IMR-90 (cell line): ENCODE results near the gene KDM4B. TPM values are rescaled to one million over a fixed set of nuclear protein-coding genes. Genes with fewer than 3 reads are reported as not detected.

Experiments used
- ATAC-seq: fragments of 200-7000 bp; cut with Tn5 transposase; 2 replicates; pipeline ENCODE4 v1.9.1; 2020; ENCODE audit warnings: low read depth, mild to moderate bottlenecking, moderate library complexity
- BruUV-seq: library from RNA; stranded (reverse); fragments of 400-500 nt; replicated peaks from 2 replicates; lab custom pipeline; 2021; lab: Mats Ljungman, UMichigan
- CTCF ChIA-PET: fragments of 300-600 bp; formaldehyde crosslinking; extraction: SDS; loops from one replicate; lab custom pipeline; 2021; ENCODE audit warnings: antibody characterized with exemption; lab: Yijun Ruan, JAX
- POLR2A ChIA-PET: fragments of 300-600 bp; sonication (Branson Sonifier 250); formaldehyde crosslinking; loops from one replicate; lab custom pipeline; 2022; ENCODE audit warnings: antibody characterized with exemption; ENCODE audit not compliant: unreplicated experiment; lab: Charles Lee
- DNase-seq: peaks from one replicate; pipeline ENCODE4 v3.0.0; 2013
- H2AFZ ChIP-seq: replicated peaks from 2 replicates; pipeline ENCODE3; 2013; ENCODE audit warnings: low read length, mild to moderate bottlenecking; ENCODE audit not compliant: poor library complexity
- H2AK5ac ChIP-seq: 2 replicates; pipeline ENCODE4 v1.6.1; 2013; ENCODE audit warnings: low read depth, low read length, inconsistent platforms
- H2AK9ac ChIP-seq: replicated peaks from 2 replicates; pipeline ENCODE3; 2013; ENCODE audit warnings: mild to moderate bottlenecking, low read depth, low read length, moderate library complexity; ENCODE audit not compliant: poor library complexity
- H2BK120ac ChIP-seq: 2 replicates; pipeline ENCODE4 v1.6.1; 2013; ENCODE audit warnings: low read depth, low read length, inconsistent platforms
- H2BK15ac ChIP-seq: 3 replicates; pipeline ENCODE4 v1.6.1; 2013; ENCODE audit warnings: low read depth, low read length, inconsistent platforms
- H2BK20ac ChIP-seq: 2 replicates; pipeline ENCODE4 v1.6.1; 2013; ENCODE audit warnings: low read depth, mild to moderate bottlenecking, inconsistent platforms, low read length, moderate library complexity
- H2BK5ac ChIP-seq: 2 replicates; pipeline ENCODE4 v1.6.1; 2013; ENCODE audit warnings: mild to moderate bottlenecking, low read depth, low read length, inconsistent platforms; ENCODE audit not compliant: poor library complexity, severe bottlenecking
- H3K14ac ChIP-seq: replicated peaks from 2 replicates; pipeline ENCODE4 v1.6.1; 2013; ENCODE audit warnings: low read depth, low read length, inconsistent platforms
- H3K18ac ChIP-seq: 2 replicates; pipeline ENCODE4 v1.6.1; 2013; ENCODE audit warnings: low read depth, low read length, control low read depth
- H3K23ac ChIP-seq: 2 replicates; pipeline ENCODE4 v1.6.1; 2013; ENCODE audit warnings: low read depth, low read length, inconsistent platforms
- H3K27ac ChIP-seq: 2 replicates; pipeline ENCODE4 v1.5.1; 2013; ENCODE audit warnings: mild to moderate bottlenecking, control low read depth, low read length; ENCODE audit not compliant: insufficient read depth
- H3K27me3 ChIP-seq: 2 replicates; pipeline ENCODE4 v1.6.1; 2013; ENCODE audit warnings: low read length; ENCODE audit not compliant: control insufficient read depth, insufficient read depth
- H3K36me3 ChIP-seq: 2 replicates; pipeline ENCODE4 v1.6.1; 2013; ENCODE audit warnings: low read length, mixed read lengths; ENCODE audit not compliant: control insufficient read depth, insufficient read depth
- H3K4ac ChIP-seq: 2 replicates; pipeline ENCODE4 v1.6.1; 2013; ENCODE audit warnings: low read depth, low read length, inconsistent platforms
- H3K4me1 ChIP-seq: 2 replicates; pipeline ENCODE4 v1.6.1; 2013; ENCODE audit warnings: low read length, mixed read lengths; ENCODE audit not compliant: control insufficient read depth, insufficient read depth
- H3K4me2 ChIP-seq: 2 replicates; pipeline ENCODE4 v1.6.1; 2013; ENCODE audit warnings: low read depth, mild to moderate bottlenecking, control low read depth, low read length, moderate library complexity
- H3K4me3 ChIP-seq: 2 replicates; pipeline ENCODE4 v1.5.1; 2013; ENCODE audit warnings: low read depth, mild to moderate bottlenecking, control low read depth, low read length, moderate library complexity; ENCODE audit not compliant: insufficient read depth
- H3K56ac ChIP-seq: 2 replicates; pipeline ENCODE4 v1.6.1; 2013; ENCODE audit warnings: low read length, inconsistent platforms; ENCODE audit not compliant: insufficient read depth; ENCODE audit errors: extremely low read depth
- H3K79me1 ChIP-seq, 2 experiments: 2 replicates each; pipeline ENCODE4 v1.6.1; 2013; ENCODE audit warnings: low read length in 2 of 2, inconsistent platforms in 1 of 2, low read depth in 1 of 2
- H3K9ac ChIP-seq: 2 replicates; pipeline ENCODE4 v1.6.1; 2013; ENCODE audit warnings: low read depth, low read length, control low read depth
- H3K9me1 ChIP-seq: 2 replicates; pipeline ENCODE4 v1.6.1; 2013; ENCODE audit warnings: low read length, inconsistent platforms; ENCODE audit not compliant: insufficient read depth
- H3K9me3 ChIP-seq: 2 replicates; pipeline ENCODE4 v1.6.1; 2013; ENCODE audit warnings: low read length; ENCODE audit not compliant: control insufficient read depth, insufficient read depth
- H4K20me1 ChIP-seq: 2 replicates; pipeline ENCODE4 v1.6.1; 2013; ENCODE audit warnings: low read length, inconsistent platforms; ENCODE audit not compliant: insufficient read depth
- H4K5ac ChIP-seq: 2 replicates; pipeline ENCODE4 v1.6.1; 2013; ENCODE audit warnings: mild to moderate bottlenecking, low read depth, low read length, control low read depth
- H4K8ac ChIP-seq, 2 experiments: 2 replicates each; pipeline ENCODE4 v1.6.1; 2013; ENCODE audit warnings: low read depth in 2 of 2, low read length in 2 of 2, control low read depth in 1 of 2, inconsistent platforms in 1 of 2
- H4K91ac ChIP-seq: 2 replicates; pipeline ENCODE4 v1.6.1; 2013; ENCODE audit warnings: low read depth, low read length, inconsistent platforms; ENCODE audit not compliant: insufficient read depth
- BHLHE40 ChIP-seq: fragments of 150-350 bp; IDR thresholded peaks from 2 replicates; pipeline ENCODE4 v1.6.1; 2016; ENCODE audit warnings: mild to moderate bottlenecking, low read depth, low read length
- CEBPB ChIP-seq: IDR thresholded peaks from 2 replicates; pipeline ENCODE4 v1.6.1; 2012; ENCODE audit warnings: low read depth, low read length, improper control_type of control experiment
- FOS ChIP-seq: fragments of 150-350 bp; IDR thresholded peaks from 2 replicates; pipeline ENCODE4 v1.6.1; 2016; ENCODE audit warnings: low read depth, low read length
- MAFK ChIP-seq: IDR thresholded peaks from 2 replicates; pipeline ENCODE4 v1.6.1; 2012; ENCODE audit warnings: low read depth, low read length, improper control_type of control experiment
- MXI1 ChIP-seq: IDR thresholded peaks from 2 replicates; pipeline ENCODE4 v1.6.1; 2012; ENCODE audit warnings: low read depth, mild to moderate bottlenecking, low read length, moderate library complexity, borderline replicate concordance
- NFE2L2 ChIP-seq: fragments of 150-350 bp; IDR thresholded peaks from 2 replicates; pipeline ENCODE4 v1.6.1; 2016; ENCODE audit warnings: low read depth, mild to moderate bottlenecking, low read length
- RFX5 ChIP-seq: IDR thresholded peaks from 2 replicates; pipeline ENCODE4 v1.8.0; 2012; ENCODE audit warnings: low read depth, mild to moderate bottlenecking, low read length, moderate library complexity
- SMC3 ChIP-seq: fragments of 150-350 bp; IDR thresholded peaks from 2 replicates; pipeline ENCODE4 v1.6.1; 2016; ENCODE audit warnings: low read depth, mild to moderate bottlenecking, antibody characterized with exemption, low read length, moderate library complexity
- WGBS, 2 experiments: methylation state at CpG; one replicate each; pipeline versions ENCODE4 v1.1.5 to v1.1.7; 2013; ENCODE audit warnings: missing lambda C conversion rate in 2 of 2; ENCODE audit not compliant: insufficient read length in 1 of 2; ENCODE audit errors: extremely low coverage in 2 of 2; 5-methylcytosine and 5-hydroxymethylcytosine counted together
- dilution Hi-C: fragments of 300-500 bp; cut with HindIII; formaldehyde crosslinking; loops from one replicate; pipeline ENCODE4 v1.14.3; 2018; ENCODE audit warnings: low sequenced_read_pairs; ENCODE audit not compliant: unreplicated experiment
- in situ Hi-C: fragments of 300-500 bp; cut with MboI; formaldehyde crosslinking; loops from 3 replicates; pipeline ENCODE4 v1.14.3; 2019; ENCODE audit warnings: low sequenced_read_pairs, inconsistent platforms, mixed read lengths
- intact Hi-C: fragments of 100-400 bp; cut with micrococcal nuclease; formaldehyde crosslinking; loops from 2 replicates; pipeline ENCODE4 v1.10.0; 2022
- polyA plus RNA-seq, 3 experiments: library from polyadenylated mRNA; depleted of rRNA; stranded (reverse); fragments of >200 nt; gene quantifications; 2 replicates each; pipeline ENCODE4 v1.2.3, GENCODE V29; 2012; ENCODE audit warnings: low replicate concordance in 1 of 3
- total RNA-seq: library from RNA; depleted of rRNA; stranded (reverse); fragments of >200 nt; gene quantifications from 2 replicates; pipeline ENCODE4 v1.2.3, GENCODE V29; 2012
- TF ChIP-seq, protein P1 (sequence below): fragments of 150-350 bp; IDR thresholded peaks from 2 replicates; pipeline ENCODE4 v1.6.1; 2016; ENCODE audit warnings: low read depth, mild to moderate bottlenecking, low read length, moderate library complexity, borderline replicate concordance
- TF ChIP-seq, protein P2 (sequence below): conservative IDR thresholded peaks from 2 replicates; pipeline ENCODE4 v1.5.1; 2012; ENCODE audit warnings: mild to moderate bottlenecking, low read depth, low read length, improper control_type of control experiment
- TF ChIP-seq, protein P3 (sequence below): fragments of 150-350 bp; IDR thresholded peaks from 2 replicates; pipeline ENCODE4 v1.6.1; 2017; ENCODE audit warnings: mild to moderate bottlenecking, antibody characterized with exemption, low read length, low read depth

The KDM4B gene
- total and polyA plus RNA-seq, 2 of the 4 experiments (the other 2 are of a cell fraction) = 5.0 to 17.9 TPM

DNA sequence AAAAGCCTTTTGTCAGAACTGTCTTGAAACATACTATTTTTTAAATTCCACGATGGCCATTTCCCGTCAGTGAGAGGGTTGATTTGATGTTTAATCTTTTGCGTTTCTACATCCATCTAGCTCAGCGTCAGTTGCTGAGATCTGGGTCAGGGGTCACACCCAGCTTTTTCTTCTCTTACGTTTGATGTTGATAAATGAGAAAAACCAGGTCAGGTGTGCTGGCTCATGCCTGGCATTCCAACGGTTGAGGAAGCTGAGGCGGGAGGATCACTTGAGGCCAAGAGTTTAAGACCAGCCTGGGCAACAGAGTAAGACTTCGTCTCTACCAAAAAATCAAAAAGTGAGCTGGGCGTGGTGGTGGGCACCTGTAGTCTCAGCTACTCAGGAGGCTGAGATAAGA lies 202.8 kb downstream of the KDM4B start:
- H3K23ac ChIP-seq = no peak overlapping the region
- no peak overlapping the region for H3K56ac ChIP-seq
- intact Hi-C loops = loop anchor here (10.0 kb wide), 1 partner anchor 173 kb away; the partner anchor contains the start of gene PTPRS
- H2AFZ ChIP-seq = no peak overlapping the region
- no peak overlapping the region for H3K4me2 ChIP-seq
- H3K27me3 ChIP-seq = no peaks in the 10 kb centered on the region
- H3K79me1 ChIP-seq = no peaks in the 10 kb centered on the region
- H3K4ac ChIP-seq = peak overlapping the region; percentile 48; the same call in 1 of the 2 replicates
- H3K4me1 ChIP-seq = 0 out of 2 replicates have a peak, but pooled peaks cover 2% of the 10 kb centered on the region
- no peak overlapping the region for H3K18ac ChIP-seq
- ChIA-PET POLR2A (no interaction called here), CTCF (interaction anchor here (0.6 kb wide), 1 partner anchor 386 kb away, joined by 3 read pairs; no protein-coding TSS in a partner anchor)
- H2AK5ac ChIP-seq = peak overlapping the region; percentile 59
- H3K9ac ChIP-seq = no peak overlapping the region
- no peak overlapping the region for H3K14ac ChIP-seq
- peaks cover 5% of the 10 kb centered on the region for H4K20me1 ChIP-seq
- H2BK20ac ChIP-seq = peak overlapping the region; percentile 36; the same call in 1 of the 2 replicates
- H3K9me1 ChIP-seq = no peaks in the 10 kb centered on the region
- no peak overlapping the region for H2AK9ac ChIP-seq
- 100% methylated on average over 2 of the region's 9 CpGs; no CpG with 5 or more reads in 1 of the 2 experiments for WGBS, 2 experiments
- no TSS peak for BruUV-seq
- ATAC-seq (no peak), DNase-seq (no peak)
- H2BK120ac ChIP-seq = peak overlapping the region; percentile 30; the same call in 1 of the 2 replicates
- H4K5ac ChIP-seq = no peak overlapping the region
- peak overlapping the region; percentile 6; the same call in 1 of the 3 replicates for H2BK15ac ChIP-seq
- H2BK5ac ChIP-seq = no peak overlapping the region
- H4K8ac ChIP-seq = no peak overlapping the region
- no peak for TF ChIP-seq MAFK
- TF ChIP-seq NFE2L2 = no peak
- TF ChIP-seq SMC3 = no peak
- TF ChIP-seq BHLHE40 = no peak
- TF ChIP-seq MXI1 = no peak
- no peak for TF ChIP-seq RFX5
- TF ChIP-seq, protein P1, sequence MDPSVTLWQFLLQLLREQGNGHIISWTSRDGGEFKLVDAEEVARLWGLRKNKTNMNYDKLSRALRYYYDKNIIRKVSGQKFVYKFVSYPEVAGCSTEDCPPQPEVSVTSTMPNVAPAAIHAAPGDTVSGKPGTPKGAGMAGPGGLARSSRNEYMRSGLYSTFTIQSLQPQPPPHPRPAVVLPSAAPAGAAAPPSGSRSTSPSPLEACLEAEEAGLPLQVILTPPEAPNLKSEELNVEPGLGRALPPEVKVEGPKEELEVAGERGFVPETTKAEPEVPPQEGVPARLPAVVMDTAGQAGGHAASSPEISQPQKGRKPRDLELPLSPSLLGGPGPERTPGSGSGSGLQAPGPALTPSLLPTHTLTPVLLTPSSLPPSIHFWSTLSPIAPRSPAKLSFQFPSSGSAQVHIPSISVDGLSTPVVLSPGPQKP = no peak
- TF ChIP-seq FOS = no peak
- TF ChIP-seq, protein P2, sequence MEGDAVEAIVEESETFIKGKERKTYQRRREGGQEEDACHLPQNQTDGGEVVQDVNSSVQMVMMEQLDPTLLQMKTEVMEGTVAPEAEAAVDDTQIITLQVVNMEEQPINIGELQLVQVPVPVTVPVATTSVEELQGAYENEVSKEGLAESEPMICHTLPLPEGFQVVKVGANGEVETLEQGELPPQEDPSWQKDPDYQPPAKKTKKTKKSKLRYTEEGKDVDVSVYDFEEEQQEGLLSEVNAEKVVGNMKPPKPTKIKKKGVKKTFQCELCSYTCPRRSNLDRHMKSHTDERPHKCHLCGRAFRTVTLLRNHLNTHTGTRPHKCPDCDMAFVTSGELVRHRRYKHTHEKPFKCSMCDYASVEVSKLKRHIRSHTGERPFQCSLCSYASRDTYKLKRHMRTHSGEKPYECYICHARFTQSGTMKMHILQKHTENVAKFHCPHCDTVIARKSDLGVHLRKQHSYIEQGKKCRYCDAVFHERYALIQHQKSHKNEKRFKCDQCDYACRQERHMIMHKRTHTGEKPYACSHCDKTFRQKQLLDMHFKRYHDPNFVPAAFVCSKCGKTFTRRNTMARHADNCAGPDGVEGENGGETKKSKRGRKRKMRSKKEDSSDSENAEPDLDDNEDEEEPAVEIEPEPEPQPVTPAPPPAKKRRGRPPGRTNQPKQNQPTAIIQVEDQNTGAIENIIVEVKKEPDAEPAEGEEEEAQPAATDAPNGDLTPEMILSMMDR = no peak
- no peak for TF ChIP-seq CEBPB
- TF ChIP-seq, protein P3, sequence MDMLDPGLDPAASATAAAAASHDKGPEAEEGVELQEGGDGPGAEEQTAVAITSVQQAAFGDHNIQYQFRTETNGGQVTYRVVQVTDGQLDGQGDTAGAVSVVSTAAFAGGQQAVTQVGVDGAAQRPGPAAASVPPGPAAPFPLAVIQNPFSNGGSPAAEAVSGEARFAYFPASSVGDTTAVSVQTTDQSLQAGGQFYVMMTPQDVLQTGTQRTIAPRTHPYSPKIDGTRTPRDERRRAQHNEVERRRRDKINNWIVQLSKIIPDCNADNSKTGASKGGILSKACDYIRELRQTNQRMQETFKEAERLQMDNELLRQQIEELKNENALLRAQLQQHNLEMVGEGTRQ = no peak
- no peaks in the 10 kb centered on the region for H3K36me3 ChIP-seq
- H3K4me3 ChIP-seq = no peak overlapping the region
- no peak overlapping the region for H4K91ac ChIP-seq
- in situ Hi-C loops = no loop called here
- dilution Hi-C loops = no loop called here
- no peaks in the 10 kb centered on the region for H3K9me3 ChIP-seq
- H3K27ac ChIP-seq = no peak overlapping the region
